ENCODE measurements around the gene GMDS. TPM values are rescaled to one million over a fixed set of nuclear protein-coding genes. Genes with fewer than 3 reads are reported as not detected.

GMDS gene
- total RNA-seq, 4 donors from 2014 or later, result 8.7 to 23.1 (median 18.4) TPM

- H3K4me3 ChIP-seq (ENCODE audit: low read depth, poor library complexity, severe bottlenecking), result no peak overlapping the region
- 84 to 89% methylated on average over 10 of the region's 10 CpGs for WGBS, 2 donors
- TF ChIP-seq POLR2A (IDR thresholded peaks at IDR 0.05), result no peak
- TF ChIP-seq CTCF (IDR thresholded peaks at IDR 0.05), result no peak
- DNase-seq (ENCODE audit: low spot score in 2 of 2), result no peak
- intact Hi-C loops (cut with DNase I; ENCODE audit: low total_unique reads), result no loop called here
Measured at GRCh38 chr6:1778686-1779235, 466.6 kb downstream of the GMDS start.

GRCh38 chr6:1777921-1778685, 467.3 kb downstream of the GMDS start:
- 85 to 92% methylated on average over 9 of the region's 9 CpGs for WGBS, 2 donors
- intact Hi-C loops (cut with DNase I; ENCODE audit: low total_unique reads), result no loop called here

GRCh38 chr6:1775441-1775840, 470.0 kb downstream of the GMDS start:
- TF ChIP-seq POLR2A (IDR thresholded peaks at IDR 0.05) (no peak), CTCF (IDR thresholded peaks at IDR 0.05) (no peak)
- intact Hi-C loops (cut with DNase I; ENCODE audit: low total_unique reads), result no loop called here
- 87 to 93% methylated on average over 2 of the region's 2 CpGs for WGBS, 2 donors
- DNase-seq (ENCODE audit: low spot score in 2 of 2), result no peak
- H3K4me3 ChIP-seq (ENCODE audit: low read depth, poor library complexity, severe bottlenecking), result no peak overlapping the region

More at GRCh38 chr6:1777921-1778685, 467.3 kb downstream of the GMDS start:
- TF ChIP-seq CTCF (IDR thresholded peaks at IDR 0.05) (no peak), POLR2A (IDR thresholded peaks at IDR 0.05) (no peak)
- DNase-seq (ENCODE audit: low spot score in 2 of 2), result no peak
- H3K4me3 ChIP-seq (ENCODE audit: low read depth, poor library complexity, severe bottlenecking), result no peak overlapping the region

GRCh38 chr6:1774226-1774915, 471.0 kb downstream of the GMDS start:
- intact Hi-C loops (cut with DNase I; ENCODE audit: low total_unique reads), result no loop called here
- 78 to 87% methylated on average over 5 of the region's 5 CpGs for WGBS, 2 donors
- no peak overlapping the region for H3K4me3 ChIP-seq (ENCODE audit: low read depth, poor library complexity, severe bottlenecking)
- no peak for DNase-seq (ENCODE audit: low spot score in 2 of 2)
- TF ChIP-seq POLR2A (IDR thresholded peaks at IDR 0.05) (no peak), CTCF (IDR thresholded peaks at IDR 0.05) (no peak)

GRCh38 chr6:1773700-1774099, 471.7 kb downstream of the GMDS start:
- intact Hi-C loops (cut with DNase I; ENCODE audit: low total_unique reads), result no loop called here
- TF ChIP-seq POLR2A (IDR thresholded peaks at IDR 0.05) (no peak), CTCF (IDR thresholded peaks at IDR 0.05) (no peak)
- no peak for DNase-seq (ENCODE audit: low spot score in 2 of 2)
- 85 to 90% methylated on average over 2 of the region's 2 CpGs for WGBS, 2 donors
- H3K4me3 ChIP-seq (ENCODE audit: low read depth, poor library complexity, severe bottlenecking), result no peak overlapping the region
